Retina (tissue), 1 donor: Measurements from ENCODE around the gene EPS8.
A peak's percentile ranks its signal among the peaks of the same experiment; 100 is the strongest.

Source experiments
- DNase-seq: peaks from one replicate; pipeline ENCODE4 v3.0.0-alpha.2; 2016

The EPS8 gene

DNA sequence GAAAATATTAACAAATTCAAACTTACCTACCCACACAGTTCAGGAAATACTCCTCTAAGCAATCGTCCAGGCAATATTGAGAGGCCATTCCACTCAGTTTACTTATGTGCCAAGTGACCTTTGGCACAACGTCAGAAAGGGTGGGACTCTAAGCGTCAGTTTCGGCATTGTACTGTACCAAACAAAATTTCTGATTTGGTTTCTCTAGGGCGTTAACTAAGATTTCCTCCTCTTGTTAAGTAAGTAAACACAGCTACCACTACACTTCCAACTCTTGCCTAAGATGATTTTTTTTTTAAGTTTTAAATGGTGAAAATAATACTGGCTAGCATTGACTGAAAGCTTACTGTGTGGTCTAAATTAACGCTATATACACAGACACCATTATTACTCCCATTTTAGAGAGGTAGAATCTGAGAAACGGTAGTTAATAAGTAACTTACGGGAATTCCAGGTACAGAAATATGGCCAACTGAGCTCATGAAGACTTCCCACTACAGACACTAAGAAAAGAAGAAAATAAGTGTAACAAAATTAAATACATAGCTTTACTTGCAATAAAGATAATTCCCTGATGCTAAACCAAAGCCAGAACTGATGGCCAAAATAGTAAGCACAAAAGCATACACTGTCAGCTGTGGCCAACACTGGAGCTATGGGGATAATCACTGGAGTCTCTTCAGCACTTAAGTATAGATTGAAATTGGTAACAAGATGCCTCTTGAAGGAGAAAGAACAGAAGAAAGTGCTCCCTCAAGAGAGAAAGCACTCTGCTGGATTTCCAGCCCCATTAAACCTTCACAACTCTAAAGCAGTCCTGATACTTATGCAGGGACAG lies 76.1 kb downstream of the EPS8 start:
- DNase-seq: no peak

DNA sequence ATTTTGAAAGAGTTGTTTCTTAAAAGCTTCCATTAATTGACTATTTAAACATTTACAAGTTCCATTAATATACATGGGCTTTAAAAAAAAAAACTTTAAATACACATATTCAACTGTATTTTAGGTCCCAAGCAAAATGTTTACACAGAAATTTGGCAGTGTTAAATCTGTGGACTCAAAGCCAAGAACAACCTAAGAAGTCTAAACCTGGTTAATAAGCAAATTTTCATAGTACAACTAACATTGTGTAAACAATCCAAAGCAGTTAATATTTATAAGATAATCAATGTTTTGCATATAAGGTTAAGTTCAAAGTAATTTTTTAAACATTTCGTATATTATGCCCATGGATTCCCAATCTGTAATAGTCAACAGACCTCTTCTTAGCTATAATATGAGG lies 77.0 kb downstream of the EPS8 start:
- no peak for DNase-seq

DNA sequence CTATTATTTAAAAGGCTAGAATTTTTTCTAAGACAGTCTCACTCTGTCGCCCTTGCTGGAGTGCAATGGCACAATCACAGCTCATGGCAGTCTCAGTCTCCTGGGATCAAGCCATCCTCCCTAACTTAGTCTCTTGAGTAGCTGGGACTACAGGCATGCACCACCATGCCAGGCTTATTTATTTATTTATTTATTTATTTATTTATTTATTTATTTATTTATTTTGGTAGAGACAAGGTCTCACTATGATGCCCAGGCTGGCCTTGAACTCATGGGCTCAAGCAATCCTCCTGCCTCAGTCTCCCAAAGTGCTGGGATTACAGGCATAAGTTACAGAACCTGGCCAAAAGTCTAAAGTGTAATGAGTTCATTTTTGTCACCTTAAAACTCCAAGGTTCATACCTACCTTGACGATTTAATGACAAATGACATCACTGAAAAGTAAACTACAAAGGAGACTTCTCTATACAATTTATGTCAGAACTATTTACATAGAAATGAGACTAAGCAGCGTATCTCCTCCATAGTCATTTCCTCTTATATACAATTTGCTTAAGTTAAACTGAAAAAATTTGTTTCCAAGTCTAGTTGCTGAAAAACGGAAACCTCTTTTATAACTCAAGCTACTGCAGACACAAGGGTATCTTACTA lies 78.2 kb downstream of the EPS8 start:
- no peak for DNase-seq

DNA sequence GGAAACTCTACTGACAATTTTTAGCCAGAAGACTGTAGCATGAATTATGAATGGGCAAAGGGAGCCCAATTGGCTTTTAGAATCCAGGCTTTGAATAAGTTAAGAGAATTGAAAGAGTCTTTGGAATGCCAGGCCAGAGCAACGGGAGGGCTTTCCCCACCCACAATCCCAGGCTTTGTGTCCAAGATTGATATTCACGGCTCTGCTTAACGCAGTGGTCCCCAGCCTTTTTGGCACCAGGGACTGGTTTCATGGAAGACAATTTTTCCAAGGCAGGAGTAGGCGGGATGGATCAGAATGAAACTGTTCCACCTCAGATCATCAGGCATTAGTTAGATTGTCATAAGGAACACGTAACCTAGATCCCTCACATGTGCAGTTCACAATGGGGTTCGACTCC lies 79.6 kb downstream of the EPS8 start:
- no peak for DNase-seq

DNA sequence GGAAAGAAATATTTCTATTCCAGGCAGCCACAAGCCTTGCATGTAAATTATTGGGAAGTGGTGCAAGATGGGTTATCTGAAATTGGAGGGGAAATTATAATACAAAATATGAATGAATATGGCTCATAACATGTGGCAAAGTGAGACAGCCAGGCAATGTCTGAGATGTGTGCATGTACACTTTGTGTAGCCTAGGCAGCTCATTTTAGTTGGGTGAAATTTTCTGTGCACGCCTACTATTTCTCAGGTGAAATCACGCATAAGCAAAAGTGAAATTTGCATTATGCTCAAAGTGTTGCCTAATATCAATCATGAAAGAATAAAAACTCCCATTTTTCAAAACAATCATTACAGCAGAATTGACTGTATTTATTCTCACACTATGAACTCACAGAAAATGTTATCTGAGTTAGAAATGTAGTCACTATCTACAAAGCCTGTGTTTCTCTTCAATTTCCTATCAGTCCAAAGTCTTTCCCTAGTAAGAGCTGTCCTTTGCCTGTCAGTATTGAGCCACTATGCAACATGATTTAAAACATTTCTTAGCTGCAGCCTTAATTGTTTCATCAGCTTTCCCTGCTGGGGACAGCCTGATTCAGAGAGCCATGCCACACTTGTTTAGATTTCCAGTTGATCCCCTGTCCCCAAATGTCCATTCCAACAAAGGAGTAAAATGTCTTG lies 80.7 kb downstream of the EPS8 start:
- DNase-seq: no peak

DNA sequence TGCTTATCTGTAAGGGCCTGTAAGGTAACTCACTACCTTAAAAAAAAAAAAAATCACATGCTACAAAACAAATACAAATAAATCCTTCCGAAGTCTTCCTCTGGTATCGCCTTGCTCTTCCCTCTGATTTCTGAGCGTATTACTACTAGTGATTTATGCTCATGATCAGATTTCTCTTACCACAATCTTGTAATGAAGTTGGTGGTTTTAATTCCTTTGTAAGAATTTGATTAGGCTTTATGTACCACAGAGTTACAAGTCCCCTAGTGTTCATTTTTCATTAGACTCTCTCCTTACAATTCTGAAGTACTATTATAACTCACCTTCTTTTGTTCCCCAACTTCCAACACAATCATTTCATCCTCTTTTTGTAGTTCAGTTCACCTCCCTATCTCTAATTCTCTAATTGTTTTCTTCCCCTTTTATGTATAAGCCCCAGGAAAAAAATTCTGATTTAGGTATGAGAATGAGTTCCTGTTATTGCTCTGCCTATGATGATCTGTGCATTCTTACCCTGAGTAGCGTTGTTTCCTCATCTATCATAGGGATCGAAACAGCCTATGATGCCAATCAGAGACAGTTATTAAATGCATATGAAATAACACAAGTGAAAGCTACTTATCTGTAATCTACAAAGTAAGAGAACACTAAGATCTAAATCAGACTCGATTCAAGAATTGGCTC lies 81.5 kb downstream of the EPS8 start:
- no peak for DNase-seq

DNA sequence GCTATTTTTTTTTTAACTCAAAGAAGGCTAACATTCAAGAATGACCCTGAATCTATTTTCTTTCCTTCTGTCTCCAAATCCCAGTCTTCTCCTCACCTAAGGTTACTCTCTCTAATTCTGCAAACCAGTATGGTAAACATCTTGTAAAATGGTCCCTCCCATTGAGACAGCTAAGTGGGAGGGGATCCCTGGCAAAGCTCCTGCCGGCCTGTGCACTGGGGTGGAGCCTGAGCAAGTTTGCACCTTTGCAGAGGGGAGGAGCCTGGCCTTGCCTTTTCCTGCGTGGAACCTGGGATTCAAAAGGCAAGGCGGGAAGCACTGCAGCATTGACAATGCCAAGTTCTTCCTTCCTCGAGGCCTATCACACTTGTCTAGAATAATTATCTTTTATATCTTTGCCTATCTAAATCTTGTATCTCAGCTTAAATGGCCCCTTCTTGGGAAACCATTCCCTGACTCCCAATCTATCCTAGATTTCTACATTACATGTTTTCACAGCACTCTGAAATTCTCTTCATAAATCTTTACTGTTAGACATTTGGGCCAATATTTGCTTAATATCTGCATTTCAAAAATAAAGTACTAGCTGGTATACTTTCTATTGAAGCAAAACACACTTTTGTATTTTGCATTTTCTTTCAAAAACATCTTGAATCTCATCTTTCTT lies 83.0 kb downstream of the EPS8 start:
- DNase-seq: no peak

DNA sequence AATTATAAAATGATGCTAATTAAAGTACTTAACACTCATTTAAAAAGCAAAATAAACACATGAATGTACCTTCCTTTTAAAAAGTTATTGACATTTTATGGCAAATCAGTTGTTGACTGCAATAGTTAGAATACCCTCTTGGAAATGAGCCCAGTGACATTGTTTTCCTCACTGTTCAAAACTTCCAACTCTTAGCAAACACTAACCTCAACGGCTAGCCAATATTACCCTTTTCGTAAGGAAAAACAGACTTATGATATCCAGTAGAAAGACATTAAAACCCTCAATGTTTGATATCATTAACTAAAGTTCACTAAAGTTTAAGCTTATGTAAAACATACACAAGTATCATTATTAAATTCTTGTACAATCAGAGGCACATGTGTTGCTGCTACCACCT lies 83.6 kb downstream of the EPS8 start:
- DNase-seq: no peak

DNA sequence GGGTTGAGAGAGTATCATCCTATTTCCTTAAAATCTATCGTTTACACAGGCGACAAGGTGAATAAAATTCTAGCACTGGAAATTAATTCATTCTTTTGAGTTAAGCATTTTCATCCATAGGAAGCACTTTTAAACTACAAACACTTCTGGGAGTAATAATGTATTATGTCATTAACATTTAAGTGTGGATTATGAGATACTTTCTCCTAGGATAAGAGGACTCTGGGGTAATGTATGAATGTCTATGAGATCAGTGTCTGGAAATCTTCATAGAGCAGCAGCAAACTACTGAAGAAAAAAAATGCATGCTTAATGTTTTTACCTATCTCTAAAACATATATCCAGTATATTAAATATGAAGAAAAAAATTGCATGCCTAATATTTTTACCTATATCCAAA lies 86.9 kb downstream of the EPS8 start:
- DNase-seq: no peak

DNA sequence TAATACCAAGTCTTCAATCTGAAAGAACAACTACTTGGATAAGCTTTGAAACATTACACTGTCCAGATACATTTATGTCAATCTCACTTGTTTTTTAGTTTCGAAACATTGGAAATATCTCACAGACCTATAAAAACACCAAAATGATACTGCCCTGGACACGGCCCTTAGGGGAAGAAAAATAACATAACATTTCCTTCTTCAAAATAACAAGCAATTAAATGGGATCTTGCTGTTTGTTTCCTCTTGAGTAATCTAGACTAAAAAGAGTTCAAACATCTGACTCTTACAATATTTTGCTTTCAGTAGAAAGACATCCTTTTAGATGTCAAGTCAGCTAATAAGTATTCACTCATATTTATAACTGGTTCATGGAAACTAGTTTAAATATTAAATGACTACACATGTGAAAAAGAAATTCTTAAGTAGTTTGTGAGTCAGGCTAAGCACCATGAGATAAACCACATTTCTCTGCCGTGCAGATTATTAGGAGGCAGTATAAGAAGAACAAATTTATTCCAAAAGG lies 87.5 kb downstream of the EPS8 start:
- DNase-seq: no peak

DNA sequence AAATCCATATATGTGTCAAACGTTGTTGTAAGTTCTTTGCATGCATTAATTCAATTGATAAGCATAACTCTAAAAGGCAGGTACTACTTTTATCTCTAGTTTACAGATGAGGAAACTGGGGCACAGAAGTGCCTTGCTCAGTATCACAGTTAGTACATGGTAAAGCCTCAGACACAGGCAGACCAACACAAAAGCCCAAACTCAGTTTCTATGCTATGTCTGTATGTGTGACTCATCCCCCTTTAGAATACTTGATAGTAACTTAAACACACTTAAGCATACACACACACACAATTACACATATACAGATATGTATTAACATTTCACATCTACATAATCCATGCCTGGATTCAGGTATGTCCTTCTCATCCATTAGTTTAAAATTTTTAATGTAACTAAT lies 88.0 kb downstream of the EPS8 start:
- DNase-seq: no peak

DNA sequence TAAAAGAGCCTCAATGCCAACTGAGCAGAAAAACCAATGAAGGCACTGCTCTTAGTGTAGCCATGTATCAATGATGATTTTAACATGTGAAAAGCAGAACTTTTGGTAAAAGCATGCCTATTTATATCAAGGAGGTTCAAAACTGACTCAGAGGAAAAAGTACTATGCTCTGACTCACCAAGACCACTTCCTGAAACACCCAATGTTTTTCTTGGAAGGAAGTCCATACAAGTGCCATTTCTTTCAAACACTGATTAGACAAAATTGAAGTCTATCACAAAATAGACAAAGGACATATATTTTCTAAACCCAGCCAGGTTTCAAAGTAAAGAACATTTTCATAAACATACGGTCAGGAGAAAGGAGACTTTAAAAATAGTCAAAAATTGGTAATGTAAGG lies 88.6 kb downstream of the EPS8 start:
- no peak for DNase-seq

DNA sequence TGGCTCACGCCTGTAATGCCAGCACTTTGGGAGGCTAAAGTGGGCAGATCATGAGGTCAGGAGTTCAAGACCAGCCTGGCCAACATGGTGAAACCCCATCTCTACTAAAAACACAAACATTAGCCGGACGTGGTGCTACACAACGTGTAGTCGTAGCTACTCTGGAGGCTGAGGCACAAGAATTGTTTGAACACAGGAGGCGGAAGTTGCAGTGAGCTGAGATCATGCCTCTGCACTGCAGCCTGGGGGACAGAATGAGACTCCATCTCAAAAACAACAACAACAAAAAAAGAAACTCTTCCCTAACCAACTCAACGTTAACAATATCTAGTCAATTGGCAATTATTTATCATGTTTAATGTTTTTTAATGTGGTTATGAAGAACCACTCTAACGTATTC lies 89.3 kb downstream of the EPS8 start:
- DNase-seq: no peak

DNA sequence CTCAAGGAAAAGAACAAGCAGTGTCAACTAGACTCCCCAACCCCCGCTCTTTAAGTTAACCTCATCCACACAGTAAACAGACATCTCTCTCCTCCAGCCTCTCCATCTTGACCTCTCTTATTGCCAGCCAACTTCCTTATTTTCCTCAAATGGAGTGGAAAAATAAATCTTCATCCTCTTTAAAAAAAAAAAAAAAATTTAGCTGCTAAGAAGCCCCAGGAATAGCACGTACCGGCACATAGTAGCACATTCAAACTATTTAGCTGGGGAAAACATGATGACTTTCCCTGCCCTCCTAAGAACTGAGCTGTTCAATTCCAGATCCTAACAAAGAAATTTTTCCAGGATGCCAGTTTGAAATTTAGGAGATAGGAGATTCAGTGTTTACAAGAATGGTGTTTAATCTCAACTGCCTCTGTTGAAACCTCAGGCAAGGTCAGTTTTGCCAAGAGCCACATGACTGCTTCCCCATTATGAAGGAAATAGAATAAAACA lies 90.8 kb downstream of the EPS8 start:
- no peak for DNase-seq

DNA sequence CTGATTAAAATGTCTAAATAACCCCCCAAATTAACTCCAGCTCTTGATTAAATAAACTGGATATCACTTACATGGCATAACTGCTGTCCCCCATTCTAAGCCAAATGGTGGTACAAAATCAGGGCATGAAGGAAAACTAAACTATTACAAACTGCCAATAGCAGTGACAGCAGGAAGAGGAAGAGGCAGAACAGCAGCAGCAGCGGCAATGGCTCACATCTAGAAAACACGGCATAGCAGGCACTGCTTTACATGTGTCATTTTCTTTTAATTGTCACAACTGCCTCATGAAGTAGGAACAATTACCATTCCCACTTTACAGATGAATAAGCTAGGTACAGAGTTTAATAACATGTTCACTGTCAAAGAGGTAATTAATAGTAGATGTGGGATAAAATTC lies 92.0 kb downstream of the EPS8 start:
- no peak for DNase-seq

DNA sequence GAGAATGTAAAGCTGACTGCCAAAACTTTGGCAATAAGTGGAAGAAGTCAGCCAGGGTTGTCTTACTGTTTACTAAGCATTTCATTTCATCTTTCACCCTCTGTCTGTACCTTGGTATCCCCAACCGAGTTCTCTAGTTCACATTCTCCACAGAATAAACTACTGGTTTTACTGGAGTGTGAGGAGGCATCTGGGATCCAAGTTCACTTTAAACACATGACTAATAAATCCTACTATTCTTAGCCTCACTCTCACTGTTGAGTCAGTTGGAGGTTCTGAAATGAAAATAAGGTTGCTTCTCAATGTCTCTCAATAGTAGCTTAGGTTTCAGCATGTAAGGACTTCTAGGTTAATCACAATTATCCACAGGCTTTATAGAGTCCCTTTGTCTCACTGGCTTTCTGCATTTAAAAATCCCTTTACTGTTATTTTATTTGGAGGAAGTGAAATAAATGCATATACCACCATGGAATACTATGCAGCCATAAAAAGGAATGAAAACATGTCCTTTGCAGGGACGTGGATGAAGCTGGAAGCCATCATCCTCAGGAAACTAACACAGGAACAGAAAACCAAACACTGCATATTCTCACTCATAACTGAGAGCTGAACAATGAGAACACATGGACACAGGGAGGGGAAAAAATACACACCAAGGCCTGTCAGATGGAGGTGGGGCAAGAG lies 95.8 kb downstream of the EPS8 start:
- no peak for DNase-seq

DNA sequence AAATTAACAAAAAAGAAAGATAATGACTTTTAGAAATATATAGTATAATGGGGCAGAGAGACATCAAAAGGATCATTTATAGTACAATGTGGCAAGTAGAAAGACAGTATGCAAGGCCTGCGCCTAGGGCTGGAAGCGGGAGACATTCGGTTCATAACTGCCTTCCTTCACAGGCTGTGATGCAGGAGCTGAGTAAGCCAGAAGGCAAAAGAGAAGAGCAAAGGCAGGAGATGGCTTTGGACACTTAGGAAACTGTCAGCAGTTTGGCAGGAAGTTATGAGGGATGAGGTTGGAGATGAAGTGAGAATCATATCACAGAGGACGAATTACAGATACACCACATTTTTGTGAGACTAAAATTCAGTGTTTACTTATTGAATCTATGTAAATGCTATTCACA lies 97.8 kb downstream of the EPS8 start:
- no peak for DNase-seq

DNA sequence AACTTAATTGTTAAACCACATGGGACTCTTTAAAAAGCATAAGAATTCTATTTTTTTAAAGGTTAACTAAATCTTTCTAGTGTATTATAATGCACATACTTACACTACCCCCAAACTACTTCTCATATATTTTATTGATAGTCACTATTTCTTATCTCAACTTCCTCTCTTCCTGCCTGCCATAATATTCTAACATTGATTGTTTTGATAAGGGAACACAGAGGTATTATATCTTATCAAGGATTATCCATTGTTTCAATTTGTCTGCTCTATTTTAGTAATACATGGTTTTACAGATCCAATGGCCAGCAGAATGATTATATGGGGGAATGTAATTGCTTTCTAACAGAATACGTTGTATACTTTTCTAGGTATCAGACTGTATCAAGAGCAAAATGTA lies 98.9 kb downstream of the EPS8 start:
- DNase-seq: no peak

DNA sequence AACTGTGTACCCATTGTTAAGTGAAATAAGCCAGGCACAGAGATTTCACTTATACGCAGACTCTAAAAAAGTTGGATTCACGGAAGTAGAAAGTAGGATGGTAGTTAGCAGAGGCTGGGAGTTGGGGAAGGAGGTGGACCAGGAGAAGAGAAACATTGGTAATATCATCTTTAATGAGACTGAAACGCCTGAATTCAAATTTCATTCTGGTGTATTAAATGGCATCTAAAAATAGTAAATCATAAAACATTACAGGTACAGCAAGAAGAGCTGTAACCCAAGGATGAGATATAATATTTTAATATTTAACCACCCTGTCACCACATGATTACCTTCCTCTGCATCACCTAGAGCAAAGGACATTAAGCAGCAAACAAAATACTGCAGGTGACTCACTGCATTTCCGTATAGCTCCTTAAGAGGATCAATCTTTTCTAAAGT lies 99.4 kb downstream of the EPS8 start:
- no peak for DNase-seq

DNA sequence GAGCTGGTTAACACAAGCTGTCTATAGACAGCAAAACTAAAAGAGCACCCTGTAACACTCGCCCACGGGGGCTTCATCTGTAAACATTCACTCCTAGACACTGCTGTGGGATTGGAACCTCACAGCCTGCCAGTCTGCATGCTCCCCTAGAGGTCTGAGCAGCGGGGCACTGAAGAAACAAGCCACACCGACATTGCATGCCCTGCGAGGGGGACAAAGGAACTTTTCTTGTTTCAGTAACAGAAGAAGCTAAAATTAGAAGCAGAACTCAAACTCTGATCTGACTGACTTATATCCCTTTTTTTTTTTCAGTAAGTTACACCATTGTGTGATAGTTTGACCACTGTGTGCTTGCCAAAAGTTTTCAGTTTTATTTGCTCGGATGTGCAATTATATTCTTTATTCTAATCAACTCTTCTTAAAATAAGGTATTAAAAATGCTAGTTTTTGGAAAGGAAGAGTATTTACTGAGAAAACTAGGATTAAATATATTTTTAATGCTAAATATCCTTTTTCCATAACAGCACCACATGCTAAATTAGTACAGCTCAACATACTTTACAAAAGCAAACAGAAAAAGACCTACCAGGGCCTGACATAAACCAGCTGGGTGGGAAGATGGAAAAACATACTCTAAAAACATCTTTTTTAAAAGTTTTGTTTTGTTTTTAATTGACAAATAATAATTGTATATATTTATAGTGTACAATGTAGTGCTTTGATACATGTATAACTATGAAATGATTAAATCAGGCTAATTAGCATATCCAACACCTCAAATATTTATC lies 100.2 kb downstream of the EPS8 start:
- DNase-seq: no peak

DNA sequence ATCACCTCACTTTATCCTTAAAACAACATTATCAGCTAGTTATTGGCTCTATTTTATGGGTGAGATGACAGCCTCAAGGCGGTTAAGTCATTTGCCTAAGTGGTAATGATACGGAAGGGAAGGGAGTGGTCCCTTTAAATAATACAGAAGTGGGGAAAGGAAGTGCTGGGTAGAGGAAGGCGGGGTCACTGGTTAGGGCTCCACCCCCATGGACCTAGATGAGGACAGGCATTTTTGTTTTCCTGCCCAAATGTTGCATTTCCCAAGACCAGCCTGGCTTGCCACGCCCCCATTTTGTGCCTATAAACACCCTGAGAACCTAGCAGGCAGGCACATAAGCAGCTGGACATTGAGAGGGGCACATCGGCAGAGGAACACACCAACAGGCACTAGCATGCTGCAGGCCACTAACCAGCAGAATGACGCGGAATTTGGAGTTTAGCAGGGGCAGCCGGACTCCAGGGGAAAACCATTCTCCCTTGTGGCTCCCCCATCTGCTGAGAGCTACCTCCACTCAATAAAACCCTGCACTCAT lies 100.9 kb downstream of the EPS8 start:
- DNase-seq: peak; percentile 11
